A673 (cell line): ENCODE results near the gene KCNG2. TPM values are rescaled to one million over a fixed set of nuclear protein-coding genes. Genes with fewer than 3 reads are reported as not detected.

Experiments
- BruUV-seq: library from RNA; stranded (reverse); fragments of 400-500 nt; replicated peaks from 2 replicates; lab custom pipeline; 2021; lab: Mats Ljungman, UMichigan
- CTCF ChIA-PET: fragments of 300-600 bp; sonication (Branson Sonifier 250); formaldehyde crosslinking; loops from one replicate; lab custom pipeline; 2022; ENCODE audit warnings: antibody characterized with exemption; lab: Charles Lee
- POLR2A ChIA-PET: fragments of 300-600 bp; sonication (Branson Sonifier 250); formaldehyde crosslinking; loops from one replicate; lab custom pipeline; 2022; ENCODE audit warnings: antibody characterized with exemption; ENCODE audit not compliant: low non-redundant PET; lab: Charles Lee
- DNase-seq: peaks from one replicate; pipeline ENCODE4 v3.0.0-alpha.2; 2015; ENCODE audit warnings: low spot score
- H3K27ac ChIP-seq: fragments of 200-600 bp; sonication (generic); 2 replicates; pipeline ENCODE4 v1.5.1; 2016; ENCODE audit warnings: mixed run types, low read depth, mild to moderate bottlenecking, mixed read lengths, antibody characterized with exemption, low read length; ENCODE audit not compliant: poor library complexity, severe bottlenecking
- H3K27me3 ChIP-seq: fragments of 200-600 bp; sonication (generic); replicated peaks from 2 replicates; pipeline ENCODE4 v1.6.1; 2017; ENCODE audit warnings: mixed run types, low read depth, mild to moderate bottlenecking, mixed read lengths, antibody characterized with exemption, low read length; ENCODE audit not compliant: insufficient read depth, poor library complexity
- H3K36me3 ChIP-seq: fragments of 200-600 bp; sonication (generic); 2 replicates; pipeline ENCODE4 v1.6.1; 2016; ENCODE audit warnings: mixed run types, mild to moderate bottlenecking, mixed read lengths, antibody characterized with exemption, low read length; ENCODE audit not compliant: insufficient read depth, poor library complexity, severe bottlenecking
- H3K4me1 ChIP-seq: fragments of 200-600 bp; sonication (generic); 2 replicates; pipeline ENCODE4 v1.6.1; 2017; ENCODE audit warnings: mixed run types, mild to moderate bottlenecking, mixed read lengths, antibody characterized with exemption, low read length; ENCODE audit not compliant: insufficient read depth, poor library complexity, severe bottlenecking
- H3K4me3 ChIP-seq: fragments of 200-600 bp; sonication (generic); 2 replicates; pipeline ENCODE4 v1.5.1; 2016; ENCODE audit warnings: low read depth, mixed run types, mild to moderate bottlenecking, mixed read lengths, low read length; ENCODE audit not compliant: poor library complexity, severe bottlenecking
- H3K9me3 ChIP-seq: fragments of 200-600 bp; sonication (generic); 2 replicates; pipeline ENCODE4 v1.6.1; 2016; ENCODE audit warnings: mixed run types, low read depth, mild to moderate bottlenecking, mixed read lengths, antibody characterized with exemption, low read length; ENCODE audit not compliant: poor library complexity, severe bottlenecking
- EZH2 ChIP-seq: fragments of 200-600 bp; sonication (generic); IDR thresholded peaks from 2 replicates; pipeline ENCODE4 v1.6.1; 2017; ENCODE audit warnings: borderline replicate concordance, low read depth, mild to moderate bottlenecking, mixed read lengths, antibody characterized with exemption, low read length; ENCODE audit not compliant: poor library complexity, severe bottlenecking
- intact Hi-C: fragments of 100-400 bp; cut with micrococcal nuclease; formaldehyde crosslinking; loops from one replicate; pipeline ENCODE4 v1.10.0; 2022; ENCODE audit not compliant: unreplicated experiment
- total RNA-seq: library from RNA; stranded (reverse); gene quantifications from 2 replicates; pipeline ENCODE4 v1.2.3, GENCODE V29; 2021
- TF ChIP-seq, protein P1 (sequence below): fragments of 300-800, 200-600 bp; sonication (generic); conservative IDR thresholded peaks from 2 replicates; pipeline ENCODE4 v1.5.1; 2017; ENCODE audit warnings: low read depth, mild to moderate bottlenecking, antibody characterized with exemption, low read length, moderate library complexity, mixed read lengths

KCNG2 gene
- total RNA-seq, 1 experiment from 2014 or later: not detected

DNA sequence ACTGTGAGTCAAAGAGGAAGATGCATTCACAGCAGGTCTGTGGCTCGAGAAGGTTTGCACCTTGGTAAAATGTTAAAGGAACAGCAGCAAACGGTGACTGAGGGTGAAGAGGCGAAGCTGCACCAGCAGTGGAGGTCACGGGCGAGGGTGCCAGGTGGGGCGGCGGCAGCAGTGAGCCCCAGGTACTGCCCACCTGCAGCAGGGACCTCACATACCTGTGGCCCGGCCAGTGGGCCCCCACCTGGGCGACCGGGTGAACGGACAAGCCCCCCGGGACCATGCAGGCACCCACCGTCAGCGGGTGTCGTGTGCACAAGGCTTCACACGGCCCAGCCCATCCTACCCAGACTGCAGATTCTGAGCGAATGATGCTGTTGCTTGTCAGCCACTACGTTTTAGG, 23.6 kb upstream of the KCNG2 start:
- TF ChIP-seq EZH2: no peak
- TF ChIP-seq, protein P1, sequence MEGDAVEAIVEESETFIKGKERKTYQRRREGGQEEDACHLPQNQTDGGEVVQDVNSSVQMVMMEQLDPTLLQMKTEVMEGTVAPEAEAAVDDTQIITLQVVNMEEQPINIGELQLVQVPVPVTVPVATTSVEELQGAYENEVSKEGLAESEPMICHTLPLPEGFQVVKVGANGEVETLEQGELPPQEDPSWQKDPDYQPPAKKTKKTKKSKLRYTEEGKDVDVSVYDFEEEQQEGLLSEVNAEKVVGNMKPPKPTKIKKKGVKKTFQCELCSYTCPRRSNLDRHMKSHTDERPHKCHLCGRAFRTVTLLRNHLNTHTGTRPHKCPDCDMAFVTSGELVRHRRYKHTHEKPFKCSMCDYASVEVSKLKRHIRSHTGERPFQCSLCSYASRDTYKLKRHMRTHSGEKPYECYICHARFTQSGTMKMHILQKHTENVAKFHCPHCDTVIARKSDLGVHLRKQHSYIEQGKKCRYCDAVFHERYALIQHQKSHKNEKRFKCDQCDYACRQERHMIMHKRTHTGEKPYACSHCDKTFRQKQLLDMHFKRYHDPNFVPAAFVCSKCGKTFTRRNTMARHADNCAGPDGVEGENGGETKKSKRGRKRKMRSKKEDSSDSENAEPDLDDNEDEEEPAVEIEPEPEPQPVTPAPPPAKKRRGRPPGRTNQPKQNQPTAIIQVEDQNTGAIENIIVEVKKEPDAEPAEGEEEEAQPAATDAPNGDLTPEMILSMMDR: no peak
- BruUV-seq: no TSS peak
- Histone ChIP-seq H3K4me3 (no peak overlapping the region), H3K27ac (no peak overlapping the region), H3K36me3 (no peaks in the 10 kb centered on the region), H3K4me1 (no peaks in the 10 kb centered on the region), H3K9me3 (no peaks in the 10 kb centered on the region), H3K27me3 (peaks cover 20% of the 10 kb centered on the region)
- intact Hi-C loops: no loop called here
- DNase-seq: no peak
- ChIA-PET POLR2A (no interaction called here), CTCF (no interaction called here)

DNA sequence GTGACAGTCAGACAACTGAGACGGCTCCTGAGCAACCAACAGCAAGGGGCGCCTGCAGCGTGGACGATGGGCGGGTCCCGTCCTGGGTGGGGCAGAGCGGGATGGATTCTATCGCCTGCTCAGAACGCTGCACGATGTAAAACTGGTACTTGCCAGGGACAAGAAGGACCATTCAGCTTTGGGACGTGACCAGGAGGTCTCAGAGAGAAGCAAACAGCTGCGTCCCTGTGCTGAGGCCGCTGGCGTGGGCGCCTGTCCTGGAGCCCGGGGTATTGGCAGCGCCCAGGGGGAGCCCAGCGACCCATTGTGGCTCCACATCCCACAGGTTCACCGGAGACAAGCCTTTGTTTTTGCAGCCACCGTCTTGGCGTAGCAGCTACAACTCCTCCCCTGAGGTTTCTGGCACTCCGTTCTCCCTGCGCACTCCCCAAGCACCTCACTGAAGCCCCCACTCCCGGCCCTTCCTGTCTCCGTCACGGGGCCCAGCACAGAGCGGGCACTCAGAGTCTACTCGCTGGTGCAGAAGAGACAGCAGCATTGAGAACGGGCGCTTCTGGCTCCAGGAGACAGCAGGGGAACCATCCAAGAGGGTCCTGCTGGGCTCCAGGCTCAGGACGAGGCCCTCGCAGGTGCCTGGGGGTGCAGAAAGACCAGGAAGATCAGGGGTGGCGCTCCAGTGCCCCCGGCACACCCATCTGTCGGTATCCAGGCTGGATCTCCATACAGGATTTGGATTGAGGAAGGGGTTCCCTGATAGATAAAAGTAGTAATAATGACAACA, 22.1 kb upstream of the KCNG2 start:
- no peaks in the 10 kb centered on the region for H3K4me1 ChIP-seq
- POLR2A ChIA-PET: no interaction called here
- H3K27ac ChIP-seq: no peak overlapping the region
- H3K4me3 ChIP-seq: no peak overlapping the region
- peaks cover 16% of the 10 kb centered on the region for H3K27me3 ChIP-seq
- no TSS peak for BruUV-seq
- no peak for TF ChIP-seq EZH2
- TF ChIP-seq, protein P1: no peak
- intact Hi-C loops: no loop called here
- no peaks in the 10 kb centered on the region for H3K9me3 ChIP-seq
- DNase-seq: no peak
- H3K36me3 ChIP-seq: no peaks in the 10 kb centered on the region
- CTCF ChIA-PET: no interaction called here

DNA sequence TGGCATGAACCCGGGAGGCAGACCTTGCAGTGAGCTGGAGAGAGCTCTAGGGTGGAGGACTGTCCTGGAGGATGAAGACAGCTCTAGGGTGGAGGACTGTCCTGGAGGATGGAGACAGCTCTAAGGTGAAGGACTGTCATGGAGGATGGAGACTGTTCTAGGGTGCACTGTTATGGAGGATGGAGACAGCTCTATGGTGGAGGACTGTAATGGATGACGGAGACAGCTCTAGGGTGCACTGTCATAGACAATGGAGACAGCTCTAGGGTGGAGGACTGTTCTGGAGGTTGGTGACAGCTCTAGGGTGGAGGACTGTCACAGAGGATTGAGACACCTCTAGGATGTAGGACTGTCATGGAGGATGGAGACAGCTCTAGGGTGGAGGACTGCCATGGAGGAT, 21.1 kb upstream of the KCNG2 start:
- TF ChIP-seq EZH2: no peak
- TF ChIP-seq, protein P1: no peak
- Histone ChIP-seq H3K27me3 (peaks cover 16% of the 10 kb centered on the region), H3K4me3 (no peak overlapping the region), H3K4me1 (no peaks in the 10 kb centered on the region), H3K9me3 (no peaks in the 10 kb centered on the region), H3K27ac (no peak overlapping the region), H3K36me3 (no peaks in the 10 kb centered on the region)
- intact Hi-C loops: no loop called here
- DNase-seq: no peak
- CTCF ChIA-PET: no interaction called here
- POLR2A ChIA-PET: no interaction called here
- BruUV-seq: no TSS peak
